Activated CD4-positive, alpha-beta T cell treated with anti-CD3 and anti-CD28 coated beads for 24 hours (primary cell): ENCODE results near the gene MTOR.
"Not testable (repeated sequence)": the region's sequence is repeated elsewhere in the genome, so short reads cannot be mapped to it uniquely, and the experiment has no call there.

Experiments used
- DNase-seq, 2 donors: peaks; one replicate each; pipeline ENCODE4 v3.0.0-alpha.2; 2020; ENCODE audit warnings: low read depth in 2 of 2

The MTOR gene

GRCh38 chr1:11262171-11263049 lies at the start of gene MTOR:
TSS of gene MTOR (minus strand) at chr1:11262551. CDS start at chr1:11259409, 3,142 bp downstream.
- peak; percentile 90 to 91 for DNase-seq

GRCh38 chr1:11309385-11309784 lies 47.0 kb upstream of the MTOR start:
- DNase-seq: no peak

GRCh38 chr1:11308699-11309224 lies 46.4 kb upstream of the MTOR start:
- no peak for DNase-seq

- no peak for DNase-seq
Observed at GRCh38 chr1:11307852-11308251, 45.5 kb upstream of the MTOR start.

GRCh38 chr1:11305516-11305915 lies 43.2 kb upstream of the MTOR start:
- DNase-seq: not testable (repeated sequence)

GRCh38 chr1:11302366-11302765 lies 40.0 kb upstream of the MTOR start:
- no peak for DNase-seq

- no peak for DNase-seq
Observed at GRCh38 chr1:11301601-11302000, 39.2 kb upstream of the MTOR start.

- no peak for DNase-seq
Observed at GRCh38 chr1:11299225-11299574, 36.8 kb upstream of the MTOR start.

- no peak for DNase-seq
Observed at GRCh38 chr1:11298390-11299224, 36.3 kb upstream of the MTOR start.

- not testable (repeated sequence) for DNase-seq
Observed at GRCh38 chr1:11297774-11298173, 35.4 kb upstream of the MTOR start.

GRCh38 chr1:11295905-11296304 lies 33.6 kb upstream of the MTOR start:
- DNase-seq: no peak

GRCh38 chr1:11294951-11295350 lies 32.6 kb upstream of the MTOR start:
- no peak for DNase-seq

- DNase-seq: no peak
Observed at GRCh38 chr1:11293856-11294255, 31.5 kb upstream of the MTOR start.

GRCh38 chr1:11291049-11291448 lies 28.7 kb upstream of the MTOR start:
- DNase-seq: no peak

- DNase-seq: no peak
Observed at GRCh38 chr1:11289064-11289463, 26.7 kb upstream of the MTOR start.

- DNase-seq: no peak
Observed at GRCh38 chr1:11286735-11287410, 24.5 kb upstream of the MTOR start.

- no peak for DNase-seq
Observed at GRCh38 chr1:11285883-11286734, 23.8 kb upstream of the MTOR start.

GRCh38 chr1:11284784-11285183 lies 22.4 kb upstream of the MTOR start:
- no peak for DNase-seq

- no peak for DNase-seq
Observed at GRCh38 chr1:11283151-11283550, 20.8 kb upstream of the MTOR start.

- no peak for DNase-seq
Observed at GRCh38 chr1:11281518-11282331, 19.4 kb upstream of the MTOR start.
